ENCODE results near the gene SLFN14. TPM values are rescaled to one million over a fixed set of nuclear protein-coding genes. Genes with fewer than 3 reads are reported as not detected.

SLFN14 gene
- total and polyA plus RNA-seq, 7 donors = 0.01 to 0.12 TPM; not detected in 5

GRCh38 chr17:35515027-35515426 is 45.6 kb downstream of the SLFN14 start:
- Histone ChIP-seq H3K27ac (no peak overlapping the region), H3K9me3 (no peaks in the 10 kb centered on the region), H3K36me3 (ENCODE audit: insufficient read depth in 1 of 2, low read depth in 1 of 2) (no peaks in the 10 kb centered on the region), H3K27me3 (ENCODE audit: insufficient read depth in 3 of 3, low read length in 2 of 3) (peaks cover 3 to 30% (median 3%) of the 10 kb centered on the region in 3 donors), H3K4me1 (no peaks in the 10 kb centered on the region), H3K4me3 (no peak overlapping the region)
- ATAC-seq = no peak
- WGBS, 3 donors = 40 to 56% (median 54%) methylated on average over 21 of the region's 21 CpGs
- intact Hi-C loops (cut with DNase I) = no loop called here
- TF ChIP-seq CTCF (IDR thresholded peaks at IDR 0.05) = no peak
- DNase-seq = no peak

- Histone ChIP-seq H3K36me3 (ENCODE audit: insufficient read depth in 1 of 2, low read depth in 1 of 2) (no peaks in the 10 kb centered on the region), H3K9me3 (no peaks in the 10 kb centered on the region), H3K4me3 (no peak overlapping the region), H3K27me3 (ENCODE audit: insufficient read depth in 3 of 3, low read length in 2 of 3) (peaks cover 2 to 34% (median 3%) of the 10 kb centered on the region in 3 donors), H3K4me1 (no peaks in the 10 kb centered on the region), H3K27ac (no peak overlapping the region)
- intact Hi-C loops (cut with DNase I) = no loop called here
- no peak for TF ChIP-seq CTCF (IDR thresholded peaks at IDR 0.05)
- 35 to 46% (median 39%) methylated on average over 2 of the region's 2 CpGs for WGBS, 3 donors
- DNase-seq (no peak), ATAC-seq (no peak)
These were observed 46.1 kb downstream of the SLFN14 start for GRCh38 chr17:35514564-35514963.

Other genes starting within 250 kb of the SLFN14 start
- gene SLFN11, start 187.2 kb downstream of the SLFN14 start, total RNA-seq = 10 to 100 TPM in 1 of 4 donors, 1 to 10 TPM in 3; 6.9 to 11.3 (median 8.8) TPM
- 1 to 10 TPM; 1.8 to 7.0 (median 3.4) TPM for gene SLFN11, start 187.2 kb downstream of the SLFN14 start, polyA plus RNA-seq
- 1 to 10 TPM; 1.3 to 3.8 (median 1.9) TPM for gene SLFN12, start 128.3 kb downstream of the SLFN14 start, total RNA-seq
- gene SLFN12, start 128.3 kb downstream of the SLFN14 start, polyA plus RNA-seq = under 1 TPM; 0.34 to 0.92 (median 0.62) TPM
- 1 to 10 TPM; 1.1 to 3.2 (median 1.9) TPM for gene SLFN13, start 112.1 kb downstream of the SLFN14 start, total RNA-seq
- gene SLFN13, start 112.1 kb downstream of the SLFN14 start, polyA plus RNA-seq = under 1 TPM; 0.13 to 0.35 (median 0.27) TPM
- under 1 TPM in 3 of 4 donors, not detected in 1; 0.17 to 0.30 (median 0.26) TPM for gene SLFN12L, start 23.1 kb downstream of the SLFN14 start, total RNA-seq
- gene SLFN12L, start 23.1 kb downstream of the SLFN14 start, polyA plus RNA-seq = under 1 TPM; 0.03 to 0.10 (median 0.09) TPM
- 10 to 100 TPM in 1 of 4 donors, 1 to 10 TPM in 3; 4.1 to 11.7 (median 6.6) TPM for gene PEX12, start 17.8 kb upstream of the SLFN14 start, total RNA-seq
- gene PEX12, start 17.8 kb upstream of the SLFN14 start, polyA plus RNA-seq = 10 to 100 TPM in 1 of 3 donors, 1 to 10 TPM in 2; 3.1 to 11.5 (median 3.6) TPM
- gene AP2B1, start 26.5 kb upstream of the SLFN14 start, total RNA-seq = 10 to 100 TPM; 63.2 to 92.4 (median 84.7) TPM
- gene AP2B1, start 26.5 kb upstream of the SLFN14 start, polyA plus RNA-seq = 10 to 100 TPM; 20.0 to 44.7 (median 37.5) TPM
- gene RASL10B, start 170.8 kb upstream of the SLFN14 start, total RNA-seq = 10 to 100 TPM in 1 of 4 donors, 1 to 10 TPM in 3; 5.3 to 10.1 (median 6.9) TPM
- gene RASL10B, start 170.8 kb upstream of the SLFN14 start, polyA plus RNA-seq = 10 to 100 TPM in 1 of 3 donors, 1 to 10 TPM in 2; 3.4 to 10.7 (median 6.6) TPM
- gene GAS2L2, start 192.4 kb upstream of the SLFN14 start, total RNA-seq = under 1 TPM in 3 of 4 donors, not detected in 1; 0.09 to 0.27 (median 0.10) TPM
- under 1 TPM; 0.04 to 0.19 (median 0.15) TPM for gene GAS2L2, start 192.4 kb upstream of the SLFN14 start, polyA plus RNA-seq
- gene C17orf50, start 200.1 kb upstream of the SLFN14 start, total RNA-seq = not detected
- under 1 TPM in 1 of 3 donors, not detected in 2; 0.08 TPM for gene C17orf50, start 200.1 kb upstream of the SLFN14 start, polyA plus RNA-seq
- gene MMP28, start 234.8 kb upstream of the SLFN14 start, total RNA-seq = 1 to 10 TPM in 1 of 4 donors, under 1 TPM in 3; 0.61 to 5.5 (median 0.70) TPM
- 1 to 10 TPM; 1.7 to 3.7 (median 2.1) TPM for gene MMP28, start 234.8 kb upstream of the SLFN14 start, polyA plus RNA-seq
- 100 to 1,000 TPM; 101 to 141 (median 125) TPM for gene TAF15, start 248.7 kb upstream of the SLFN14 start, total RNA-seq
- gene TAF15, start 248.7 kb upstream of the SLFN14 start, polyA plus RNA-seq = 100 to 1,000 TPM in 1 of 3 donors, 10 to 100 TPM in 2; 51.9 to 105 (median 65.2) TPM